Measurements from ENCODE around the gene RPS25.

RPS25 gene

GRCh38 chr11:119052163-119052814, 34.1 kb upstream of the RPS25 start:
- Histone ChIP-seq H3K9me3 (ENCODE audit: control insufficient read depth, insufficient read depth, low read length) (no peaks in the 10 kb centered on the region), H3F3A (ENCODE audit: control insufficient read depth, insufficient read depth) (no peaks in the 10 kb centered on the region), H3K9me2 (replicated peaks; ENCODE audit: control insufficient read depth, low read length) (no peaks in the 10 kb centered on the region), H3K79me2 (ENCODE audit: control insufficient read depth, low read length) (peaks cover 26% of the 10 kb centered on the region), H3K36me3 (ENCODE audit: control insufficient read depth, low read length) (peaks cover 83% of the 10 kb centered on the region), H3K4me1 (ENCODE audit: control insufficient read depth, low read length) (peaks cover 11% of the 10 kb centered on the region), H3K27ac (ENCODE audit: low read depth, low read length) (no peak overlapping the region), H3K27me3 (ENCODE audit: control insufficient read depth, low read length) (no peaks in the 10 kb centered on the region), H3K4me2 (ENCODE audit: low read length) (no peak overlapping the region), H4K20me1 (ENCODE audit: control insufficient read depth, insufficient read depth, low read depth, low read length) (peaks cover 12% of the 10 kb centered on the region; the same call in 1 of the 2 replicates), H3K4me3 (ENCODE audit: low read length) (no peak overlapping the region)
- TF ChIP-seq EZH2phosphoT487 (IDR thresholded peaks at IDR 0.05; ENCODE audit: borderline replicate concordance, low read length) = no peak
- no peak for TF ChIP-seq CTCF (IDR thresholded peaks at IDR 0.05; ENCODE audit: low read depth, low read length, poor library complexity, severe bottlenecking)

GRCh38 chr11:119051440-119052162, 33.5 kb upstream of the RPS25 start:
- Histone ChIP-seq H3K4me2 (ENCODE audit: low read length) (no peak overlapping the region), H3K9me3 (ENCODE audit: control insufficient read depth, insufficient read depth, low read length) (no peaks in the 10 kb centered on the region), H3F3A (ENCODE audit: control insufficient read depth, insufficient read depth) (no peaks in the 10 kb centered on the region), H3K27ac (ENCODE audit: low read depth, low read length) (no peak overlapping the region), H3K4me1 (ENCODE audit: control insufficient read depth, low read length) (peaks cover 11% of the 10 kb centered on the region), H3K79me2 (ENCODE audit: control insufficient read depth, low read length) (peaks cover 23% of the 10 kb centered on the region), H3K36me3 (ENCODE audit: control insufficient read depth, low read length) (peaks cover 86% of the 10 kb centered on the region), H3K9me2 (replicated peaks; ENCODE audit: control insufficient read depth, low read length) (no peaks in the 10 kb centered on the region), H4K20me1 (ENCODE audit: control insufficient read depth, insufficient read depth, low read depth, low read length) (peaks cover 12% of the 10 kb centered on the region; the same call in 1 of the 2 replicates), H3K4me3 (ENCODE audit: low read length) (no peak overlapping the region), H3K27me3 (ENCODE audit: control insufficient read depth, low read length) (no peaks in the 10 kb centered on the region)
- TF ChIP-seq EZH2phosphoT487 (IDR thresholded peaks at IDR 0.05; ENCODE audit: borderline replicate concordance, low read length) (no peak), CTCF (IDR thresholded peaks at IDR 0.05; ENCODE audit: low read depth, low read length, poor library complexity, severe bottlenecking) (no peak)

- H3K36me3 ChIP-seq (ENCODE audit: control insufficient read depth, low read length) = peaks cover 87% of the 10 kb centered on the region
- no peaks in the 10 kb centered on the region for H3K4me1 ChIP-seq (ENCODE audit: control insufficient read depth, low read length)
- H3K9me3 ChIP-seq (ENCODE audit: control insufficient read depth, insufficient read depth, low read length) = no peaks in the 10 kb centered on the region
- no peaks in the 10 kb centered on the region for H3F3A ChIP-seq (ENCODE audit: control insufficient read depth, insufficient read depth)
- no peaks in the 10 kb centered on the region for H3K27me3 ChIP-seq (ENCODE audit: control insufficient read depth, low read length)
- no peaks in the 10 kb centered on the region for H3K9me2 ChIP-seq (replicated peaks; ENCODE audit: control insufficient read depth, low read length)
- no peak overlapping the region for H3K4me3 ChIP-seq (ENCODE audit: low read length)
- no peak overlapping the region for H3K27ac ChIP-seq (ENCODE audit: low read depth, low read length)
- TF ChIP-seq CTCF (IDR thresholded peaks at IDR 0.05; ENCODE audit: low read depth, low read length, poor library complexity, severe bottlenecking) = no peak
- TF ChIP-seq EZH2phosphoT487 (IDR thresholded peaks at IDR 0.05; ENCODE audit: borderline replicate concordance, low read length) = no peak
- H3K4me2 ChIP-seq (ENCODE audit: low read length) = no peak overlapping the region
- H3K79me2 ChIP-seq (ENCODE audit: control insufficient read depth, low read length) = no peaks in the 10 kb centered on the region
- 0 out of 2 replicates have a peak, but pooled peaks cover 4% of the 10 kb centered on the region for H4K20me1 ChIP-seq (ENCODE audit: control insufficient read depth, insufficient read depth, low read depth, low read length)
Observed at GRCh38 chr11:119049081-119049480, 30.9 kb upstream of the RPS25 start.

All from DOHH2 (cell line).